ENCODE measurements around the gene SBNO1. TPM values are rescaled to one million over a fixed set of nuclear protein-coding genes. Genes with fewer than 3 reads are reported as not detected.

Gene SBNO1
- 10 to 100 TPM; 41.0 to 41.6 TPM for total RNA-seq

GRCh38 chr12:123364532-123365024, at the start of gene SBNO1:
SBNO1 (minus strand) TSS chr12:123364847; CDS start chr12:123350441, 14,406 bp downstream.

Other genes with a start within 250 kb of the SBNO1 start
- gene PITPNM2, start 213.8 kb downstream of the SBNO1 start, total RNA-seq, result 10 to 100 TPM; 29.9 to 31.1 TPM
- 100 to 1,000 TPM; 103 to 106 TPM for gene MPHOSPH9, start 131.7 kb downstream of the SBNO1 start, total RNA-seq
- 10 to 100 TPM; 28.8 to 29.4 TPM for gene MTRFR, start 131.4 kb downstream of the SBNO1 start, total RNA-seq
- 10 to 100 TPM; 20.4 to 21.0 TPM for gene CDK2AP1, start 93.0 kb downstream of the SBNO1 start, total RNA-seq
- 10 to 100 TPM; 59.0 to 60.1 TPM for gene KMT5A, start 19.3 kb upstream of the SBNO1 start, total RNA-seq
- gene RILPL2, start 71.8 kb upstream of the SBNO1 start, total RNA-seq, result 1 to 10 TPM; 7.4 to 7.5 TPM
- 10 to 100 TPM; 36.5 to 37.3 TPM for gene SNRNP35, start 93.3 kb upstream of the SBNO1 start, total RNA-seq
- 1 to 10 TPM; 1.1 to 1.3 TPM for gene RILPL1, start 168.9 kb upstream of the SBNO1 start, total RNA-seq
- gene TMED2, start 219.7 kb upstream of the SBNO1 start, total RNA-seq, result 100 to 1,000 TPM; 147 to 150 TPM
- 10 to 100 TPM; 31.5 to 32.1 TPM for gene DDX55, start 237.3 kb upstream of the SBNO1 start, total RNA-seq

All from activated naive CD4-positive, alpha-beta T cell treated with anti-CD3 and anti-CD28 coated beads, Interleukin-2, amount 10 ng/mL, durations not matched to agents 5 hours and 36 hours (primary cell).